Natural killer cell (primary cell): ENCODE data around the gene KRTAP4-12. TPM values are rescaled to one million over a fixed set of nuclear protein-coding genes. Genes with fewer than 3 reads are reported as not detected.
"Not testable (repeated sequence)": the region's sequence is repeated elsewhere in the genome, so short reads cannot be mapped to it uniquely, and the experiment has no call there.

Source experiments
- ATAC-seq, 3 donors: fragments of 150-1000 bp in 2 of 3; fragments of 200-7000 bp in 1 of 3; cut with Tn5 transposase; 1 replicate in 1 of 3; 2 replicates in 2 of 3; pipeline ENCODE4 v1.10.0; 2021; ENCODE audit warnings: mild to moderate bottlenecking in 2 of 3, moderate library complexity in 2 of 3
- DNase-seq, 2 donors: peaks; one replicate each; pipeline versions ENCODE4 v3.0.0 to v3.0.0-alpha.2; 2013 to 2021; ENCODE audit warnings: mixed read lengths in 1 of 2
- H3K27ac ChIP-seq: one replicate; pipeline ENCODE4 v1.5.1; 2013; ENCODE audit warnings: mild to moderate bottlenecking, low read length
- H3K27me3 ChIP-seq: one replicate; pipeline ENCODE4 v1.6.1; 2013; ENCODE audit warnings: low read length; ENCODE audit not compliant: control insufficient read depth, insufficient read depth
- H3K36me3 ChIP-seq: one replicate; pipeline ENCODE4 v1.6.1; 2013; ENCODE audit warnings: low read length; ENCODE audit not compliant: control insufficient read depth, insufficient read depth
- H3K4me1 ChIP-seq: one replicate; pipeline ENCODE4 v1.6.1; 2013; ENCODE audit warnings: low read length; ENCODE audit not compliant: control insufficient read depth, insufficient read depth
- H3K4me3 ChIP-seq: one replicate; pipeline ENCODE4 v1.5.1; 2013; ENCODE audit warnings: low read length
- H3K9me3 ChIP-seq: one replicate; pipeline ENCODE4 v1.6.1; 2013; ENCODE audit warnings: low read length; ENCODE audit not compliant: control insufficient read depth, insufficient read depth
- H3K27ac Mint-ChIP-seq, 2 donors: one replicate each; pipeline ENCODE4 v1.8.0; 2022; ENCODE audit warnings: mild to moderate bottlenecking in 2 of 2, mixed read lengths in 2 of 2, moderate library complexity in 1 of 2
- H3K27me3 Mint-ChIP-seq, 2 donors: one replicate each; pipeline ENCODE4 v1.8.0; 2022; ENCODE audit warnings: low read depth in 2 of 2, mixed read lengths in 2 of 2
- H3K36me3 Mint-ChIP-seq: one replicate; pipeline ENCODE4 v1.8.0; 2022; ENCODE audit warnings: mixed read lengths
- H3K4me1 Mint-ChIP-seq, 2 donors: one replicate each; pipeline ENCODE4 v1.8.0; 2022; ENCODE audit warnings: mixed read lengths in 2 of 2
- H3K4me3 Mint-ChIP-seq: one replicate; pipeline ENCODE4 v1.8.0; 2022; ENCODE audit warnings: mild to moderate bottlenecking, moderate library complexity, mixed read lengths
- H3K9me3 Mint-ChIP-seq, 2 donors: one replicate each; pipeline ENCODE4 v1.8.0; 2022; ENCODE audit warnings: mixed read lengths in 2 of 2
- CTCF ChIP-seq: fragments of 200-600 bp; IDR thresholded peaks from one replicate; pipeline ENCODE4 v1.8.0; 2022; ENCODE audit warnings: antibody characterized with exemption
- WGBS: methylation state at CpG from one replicate; pipeline ENCODE4 v1.1.7; 2013; ENCODE audit warnings: missing lambda C conversion rate; ENCODE audit not compliant: insufficient coverage; 5-methylcytosine and 5-hydroxymethylcytosine counted together
- intact Hi-C: fragments of 100-400 bp; cut with micrococcal nuclease; formaldehyde crosslinking; loops from one replicate; pipeline ENCODE4 v1.14.2; 2022
- total RNA-seq, 4 donors: library from RNA; stranded (reverse); fragments of 120-200 nt in 1 of 4; gene quantifications; one replicate each; pipeline versions ENCODE4 v1.2.3 to v1.2.4, GENCODE V29; 2013 to 2022

Gene KRTAP4-12
- total RNA-seq, 3 donors from 2014 or later (not counting 1 experiment from before 2014, with no cell fraction given), result not detected

- Histone ChIP-seq H3K27ac (no peak overlapping the region), H3K9me3 (no peaks in the 10 kb centered on the region), H3K27me3 (no peaks in the 10 kb centered on the region), H3K4me3 (no peak overlapping the region), H3K36me3 (no peaks in the 10 kb centered on the region), H3K4me1 (peaks cover 3% of the 10 kb centered on the region)
- H3K27me3 Mint-ChIP-seq, result peaks cover 15 to 51% of the 10 kb centered on the region in 2 donors
- no peaks in the 10 kb centered on the region for H3K36me3 Mint-ChIP-seq
- H3K4me1 Mint-ChIP-seq, result peaks cover 9 to 11% of the 10 kb centered on the region in 2 donors
- intact Hi-C loops, result no loop called here
- H3K4me3 Mint-ChIP-seq, result no peak overlapping the region
- H3K9me3 Mint-ChIP-seq, result no peaks in the 10 kb centered on the region
- no peak for TF ChIP-seq CTCF
- H3K27ac Mint-ChIP-seq, result no peak overlapping the region
- WGBS, result 52% methylated on average over 5 of the region's 5 CpGs
- DNase-seq, result no peak
- ATAC-seq, result no peak
Observed at GRCh38 chr17:41116297-41116696, 7.7 kb downstream of the KRTAP4-12 start.

- no peaks in the 10 kb centered on the region for H3K36me3 Mint-ChIP-seq
Observed at GRCh38 chr17:41111151-41111885, 12.7 kb downstream of the KRTAP4-12 start.

GRCh38 chr17:41108728-41109386, 15.1 kb downstream of the KRTAP4-12 start:
- H3K4me3 Mint-ChIP-seq, H3K4me1 Mint-ChIP-seq, H3K27me3 ChIP-seq, H3K9me3 Mint-ChIP-seq, H3K27ac Mint-ChIP-seq, H3K27ac ChIP-seq, H3K36me3 ChIP-seq, ATAC-seq, H3K4me3 ChIP-seq, DNase-seq, H3K4me1 ChIP-seq, intact Hi-C loops, H3K36me3 Mint-ChIP-seq, H3K9me3 ChIP-seq: not testable (repeated sequence)
- 40% methylated on average over 1 of the region's 1 CpG for WGBS
- H3K27me3 Mint-ChIP-seq, result peaks cover 11 to 33% of the 10 kb centered on the region in 2 donors

More at GRCh38 chr17:41111151-41111885, 12.7 kb downstream of the KRTAP4-12 start:
- Histone ChIP-seq H3K4me1 (no peaks in the 10 kb centered on the region), H3K9me3 (no peaks in the 10 kb centered on the region), H3K27ac (no peak overlapping the region), H3K36me3 (no peaks in the 10 kb centered on the region), H3K4me3 (no peak overlapping the region), H3K27me3 (no peaks in the 10 kb centered on the region)
- Mint-ChIP-seq H3K4me3 (no peak overlapping the region), H3K27ac (no peak overlapping the region), H3K4me1 (no peaks in the 10 kb centered on the region), H3K27me3 (peaks cover 10 to 45% of the 10 kb centered on the region in 2 donors), H3K9me3 (no peaks in the 10 kb centered on the region)
- TF ChIP-seq CTCF, result no peak
- intact Hi-C loops, result no loop called here
- 40% methylated on average over 1 of the region's 2 CpGs for WGBS
- ATAC-seq (no peak), DNase-seq (no peak)

GRCh38 chr17:41107941-41108450, 16.0 kb downstream of the KRTAP4-12 start:
- TF ChIP-seq CTCF, result no peak
- H3K9me3 Mint-ChIP-seq, result no peaks in the 10 kb centered on the region
- H3K4me1 Mint-ChIP-seq, result no peaks in the 10 kb centered on the region
- no peaks in the 10 kb centered on the region for H3K36me3 Mint-ChIP-seq
- ATAC-seq (no peak), DNase-seq (no peak)
- Histone ChIP-seq H3K27me3 (no peaks in the 10 kb centered on the region), H3K4me3 (no peak overlapping the region), H3K4me1 (no peaks in the 10 kb centered on the region), H3K9me3 (no peaks in the 10 kb centered on the region), H3K36me3 (no peaks in the 10 kb centered on the region), H3K27ac (no peak overlapping the region)
- no peak overlapping the region for H3K4me3 Mint-ChIP-seq
- H3K27ac Mint-ChIP-seq, result no peak overlapping the region
- intact Hi-C loops, result no loop called here
- WGBS, result 82% methylated on average over 1 of the region's 1 CpG
- peaks cover 11 to 42% of the 10 kb centered on the region in 2 donors for H3K27me3 Mint-ChIP-seq

- H3K9me3 Mint-ChIP-seq, intact Hi-C loops, ATAC-seq: not testable (repeated sequence)
Observed at GRCh38 chr17:41105347-41105746, 18.6 kb downstream of the KRTAP4-12 start, which contains the start of gene KRTAP4-9. TSS of gene KRTAP4-9 (plus strand) at chr17:41105389. CDS start at chr17:41105389, 0 bp downstream.

More at GRCh38 chr17:41105347-41105746, 18.6 kb downstream of the KRTAP4-12 start, which contains the start of gene KRTAP4-9:
- not testable (repeated sequence) for H3K36me3 Mint-ChIP-seq, H3K9me3 ChIP-seq, H3K27ac Mint-ChIP-seq, DNase-seq, H3K27ac ChIP-seq, H3K4me1 ChIP-seq, H3K27me3 ChIP-seq, H3K4me3 ChIP-seq, H3K36me3 ChIP-seq, H3K4me1 Mint-ChIP-seq, H3K4me3 Mint-ChIP-seq
- peaks cover 11 to 38% of the 10 kb centered on the region in 2 donors for H3K27me3 Mint-ChIP-seq
- WGBS, result 83% methylated on average over 10 of the region's 10 CpGs
